Stimulated activated CD4-positive, alpha-beta T cell treated with anti-CD3 and anti-CD28 coated beads, Interleukin-15, amount 100 ng/mL, for 24 hours (primary cell): ENCODE measurements around the gene HMGN1.
"Not testable (repeated sequence)": the region's sequence is repeated elsewhere in the genome, so short reads cannot be mapped to it uniquely, and the experiment has no call there.

Experiments
- DNase-seq: peaks from one replicate; pipeline ENCODE4 v3.0.0-alpha.2; 2020

HMGN1 gene, protein sequence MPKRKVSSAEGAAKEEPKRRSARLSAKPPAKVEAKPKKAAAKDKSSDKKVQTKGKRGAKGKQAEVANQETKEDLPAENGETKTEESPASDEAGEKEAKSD

DNA sequence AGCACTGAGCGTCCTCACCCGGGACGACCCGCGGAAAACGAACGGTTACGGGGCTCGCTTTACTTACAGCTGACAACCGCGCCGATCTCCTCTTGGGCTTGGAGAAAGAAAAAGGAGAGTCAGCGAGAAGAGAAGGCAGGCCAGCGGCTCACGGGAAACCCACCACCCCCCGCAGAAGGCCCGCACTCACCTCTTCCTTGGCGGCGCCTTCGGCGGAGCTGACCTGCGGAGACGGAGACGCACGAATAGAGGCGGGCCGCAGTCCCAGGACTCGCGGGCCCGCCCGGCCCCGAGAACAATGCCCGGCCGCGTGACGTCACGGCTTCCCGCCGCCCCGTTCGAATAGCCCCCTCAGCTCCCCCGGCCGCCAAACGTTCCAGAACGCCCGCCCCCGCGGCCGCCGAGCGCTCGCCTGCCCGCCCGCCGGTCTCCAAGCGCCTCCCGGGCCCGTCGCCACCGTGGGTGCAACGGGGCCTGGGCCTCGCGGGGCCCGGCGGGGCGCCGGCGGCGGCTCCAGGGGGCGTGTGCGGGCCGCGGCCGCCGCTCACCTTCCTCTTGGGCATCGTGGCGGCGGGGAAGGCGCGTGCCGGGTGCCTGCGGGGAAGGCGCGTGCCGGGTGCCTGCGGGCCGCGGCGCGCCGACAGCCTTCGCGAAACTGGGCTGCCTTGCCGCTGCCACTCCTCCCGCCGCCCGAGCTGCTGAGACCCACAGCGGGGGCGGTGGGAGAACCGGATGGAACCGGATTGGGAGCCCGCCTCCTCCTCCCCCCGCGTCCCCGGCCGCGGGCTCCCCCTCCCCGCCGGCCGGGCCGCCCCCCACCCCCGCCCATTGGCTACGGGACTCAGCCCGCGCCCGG, at the start of gene HMGN1:
TSS of gene HMGN1 (minus strand) at position 734 of the 856 bp plus-strand sequence. CDS start at position 563, 171 bp downstream.
- DNase-seq, result peak; percentile 95

- no peak for DNase-seq
These were observed 48.9 kb upstream of the HMGN1 start for GRCh38 chr21:39397646-39398385.

DNA sequence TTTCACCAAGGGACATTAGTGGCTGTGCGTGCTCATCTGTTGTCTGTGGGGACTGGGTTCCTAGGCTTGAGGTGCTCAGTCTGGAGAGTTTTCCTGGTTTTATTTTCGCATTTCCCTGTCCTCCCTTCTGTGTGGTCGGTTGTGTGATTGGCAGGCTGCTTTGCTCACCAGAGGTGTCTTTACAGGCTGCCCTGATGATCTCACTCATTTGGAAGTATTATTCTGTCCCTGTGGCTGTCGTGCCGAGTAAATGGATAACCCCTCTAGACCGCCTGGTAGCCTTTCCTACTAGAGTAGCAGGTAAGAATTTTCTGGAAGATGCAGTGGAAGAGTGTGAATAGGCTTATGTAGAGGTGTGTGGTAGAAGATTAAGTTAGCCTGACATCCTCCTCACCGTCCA, 44.1 kb upstream of the HMGN1 start:
- no peak for DNase-seq

DNA sequence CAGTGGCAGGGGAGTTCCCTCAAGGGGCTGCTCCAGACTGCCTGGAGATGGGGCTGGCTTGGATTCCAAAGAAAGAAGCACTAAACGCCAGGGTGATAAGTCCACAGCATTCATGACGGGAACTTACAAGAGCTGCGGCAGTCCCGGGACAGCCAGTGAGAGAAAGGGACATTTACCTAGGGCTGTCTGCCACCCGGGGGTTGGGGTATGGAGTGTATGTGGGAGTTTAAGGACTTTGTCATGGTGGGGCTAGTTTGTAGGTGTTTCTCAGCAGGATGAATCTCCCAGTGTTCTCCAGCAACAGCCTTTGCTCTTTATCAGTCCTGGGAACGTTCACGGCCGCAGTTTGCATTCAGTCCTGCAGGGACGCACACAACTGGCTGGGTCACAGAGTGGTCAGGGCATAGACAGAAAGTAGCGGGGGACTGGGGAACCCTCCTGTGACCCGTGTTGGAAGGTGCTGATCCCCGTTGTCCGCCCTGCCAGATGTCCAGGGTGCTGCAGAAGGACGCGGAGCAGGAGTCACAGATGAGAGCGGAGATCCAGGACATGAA, 41.4 kb upstream of the HMGN1 start:
- DNase-seq, result no peak

GRCh38 chr21:39388811-39389155, 39.9 kb upstream of the HMGN1 start:
- DNase-seq, result no peak

DNA sequence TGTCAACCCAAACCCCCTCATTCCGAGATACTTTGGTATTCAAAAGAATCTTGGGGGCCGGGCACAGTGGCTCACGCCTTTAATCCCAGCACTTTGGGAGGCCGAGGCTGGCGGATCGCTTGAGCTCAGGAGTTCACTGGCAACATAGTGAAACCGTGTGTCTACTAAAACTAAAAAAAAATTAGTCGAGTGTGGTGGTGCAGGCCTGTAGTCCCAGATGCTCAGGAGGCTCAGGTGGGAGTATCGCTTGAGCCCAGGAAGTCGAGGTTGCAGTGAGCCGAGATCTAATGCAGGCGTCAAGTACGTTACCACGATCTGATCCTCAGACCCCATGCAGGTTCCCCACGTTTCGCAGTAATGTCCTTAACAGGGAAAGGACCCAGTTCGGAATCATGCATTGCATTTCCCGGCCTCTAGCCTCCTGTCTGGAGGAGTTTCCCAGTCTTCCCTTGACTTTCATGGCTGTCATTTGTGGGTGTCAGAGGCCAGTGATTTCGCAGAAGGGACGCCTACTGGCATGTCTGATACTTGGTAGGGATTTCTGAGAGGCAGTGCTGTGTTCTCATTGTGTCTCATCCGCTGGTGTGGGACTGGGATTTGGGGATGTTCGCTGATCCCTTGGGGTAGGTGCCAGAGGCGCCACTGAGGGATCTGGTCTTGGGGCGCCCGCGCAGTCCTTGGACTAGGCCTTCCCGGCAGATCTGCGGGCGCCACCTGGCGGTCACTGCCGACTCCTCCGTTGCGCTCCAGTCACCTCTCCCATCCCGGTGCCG, 39.3 kb upstream of the HMGN1 start:
- peak; percentile 94 for DNase-seq

GRCh38 chr21:39387461-39388037, 38.7 kb upstream of the HMGN1 start:
- DNase-seq, result peak; percentile 94

GRCh38 chr21:39386899-39387298, 38.0 kb upstream of the HMGN1 start:
- no peak for DNase-seq

DNA sequence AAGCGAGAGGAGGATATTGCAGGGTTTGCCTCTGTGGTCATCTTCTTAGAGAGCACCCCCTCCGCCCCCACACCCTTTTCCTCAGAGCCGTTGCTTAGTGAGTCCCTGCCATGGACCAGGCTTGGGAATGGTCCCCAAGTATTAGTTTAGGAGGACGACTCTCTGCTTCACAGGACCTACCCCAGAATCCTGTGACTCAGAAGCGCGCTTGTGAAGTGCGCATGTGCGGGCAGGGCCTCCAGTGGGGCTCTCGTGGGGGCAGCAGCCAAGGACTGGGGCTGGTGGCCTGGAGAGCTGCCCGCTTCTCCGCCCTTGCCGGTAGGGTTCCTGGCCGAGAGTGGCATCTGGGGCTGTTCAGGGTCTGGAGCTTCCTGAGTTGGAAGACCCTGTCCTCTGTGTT, 37.3 kb upstream of the HMGN1 start:
- DNase-seq, result peak; percentile 28

GRCh38 chr21:39385299-39386145, 36.6 kb upstream of the HMGN1 start:
- DNase-seq, result peak; percentile 81

GRCh38 chr21:39384674-39385298, 35.9 kb upstream of the HMGN1 start:
- no peak for DNase-seq

GRCh38 chr21:39382096-39382495, 33.2 kb upstream of the HMGN1 start:
- not testable (repeated sequence) for DNase-seq

DNA sequence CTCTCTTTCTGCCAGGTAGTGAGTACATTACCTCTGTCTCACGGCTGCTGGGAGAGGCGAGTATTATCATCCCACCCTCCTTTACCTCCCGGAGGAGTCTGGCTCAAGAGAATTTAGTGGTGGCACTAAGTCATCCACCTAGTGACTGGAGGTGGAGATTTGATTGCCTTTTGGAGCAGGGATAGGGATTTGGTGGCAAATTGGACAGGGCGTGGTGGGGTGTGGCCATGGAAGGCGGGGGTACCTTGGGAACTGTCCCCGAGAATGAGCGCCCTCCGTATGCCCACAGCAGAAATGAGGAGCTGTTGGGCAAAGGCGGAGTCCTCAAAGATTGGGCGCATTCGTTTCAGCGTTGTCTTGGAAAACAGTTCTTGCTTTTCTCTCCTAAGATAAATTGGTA, 32.1 kb upstream of the HMGN1 start:
- no peak for DNase-seq

DNA sequence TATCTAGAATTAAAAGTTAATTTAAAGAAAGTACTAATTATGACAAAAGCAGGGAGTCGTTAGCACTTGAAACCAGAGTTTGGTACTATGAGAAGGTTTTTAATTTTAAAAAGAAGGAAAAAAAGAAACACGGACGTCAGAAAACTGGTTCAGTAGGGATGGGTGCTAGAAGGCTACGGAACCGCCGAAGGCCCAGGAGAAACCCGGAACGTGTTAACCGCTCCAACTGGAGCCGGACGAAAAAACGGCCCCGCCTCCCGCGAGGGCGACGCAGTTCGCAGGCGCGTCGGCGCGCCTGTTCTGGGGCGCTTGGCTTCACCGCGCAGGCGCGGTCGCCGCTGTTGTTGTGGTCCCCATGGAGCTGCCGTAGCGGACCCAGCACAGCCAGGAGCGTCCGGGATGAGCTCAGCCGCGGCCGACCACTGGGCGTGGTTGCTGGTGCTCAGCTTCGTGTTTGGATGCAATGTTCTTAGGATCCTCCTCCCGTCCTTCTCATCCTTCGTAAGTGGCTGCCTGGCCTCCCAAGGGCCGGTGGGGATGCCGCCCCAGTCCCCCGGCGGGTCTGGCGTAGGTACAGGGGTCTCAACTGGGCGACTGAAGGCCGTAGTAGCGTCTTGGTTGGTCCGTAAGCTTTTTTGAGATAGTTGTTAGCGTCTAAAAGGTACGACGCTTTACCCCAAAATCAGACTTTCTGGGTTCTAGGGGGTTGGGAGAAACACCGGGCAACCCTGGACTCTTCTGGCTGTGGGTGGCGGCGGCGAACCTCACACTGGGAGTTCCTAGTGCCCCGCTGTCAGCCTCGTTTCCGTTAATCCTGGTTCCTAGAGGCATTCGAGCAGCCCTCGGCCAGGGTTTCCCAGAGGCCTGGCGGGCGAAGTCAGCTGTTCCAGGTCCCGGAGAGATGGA, 31.4 kb upstream of the HMGN1 start:
- DNase-seq, result peak; percentile 95

GRCh38 chr21:39377444-39378050, 28.7 kb upstream of the HMGN1 start:
- DNase-seq, result no peak

DNA sequence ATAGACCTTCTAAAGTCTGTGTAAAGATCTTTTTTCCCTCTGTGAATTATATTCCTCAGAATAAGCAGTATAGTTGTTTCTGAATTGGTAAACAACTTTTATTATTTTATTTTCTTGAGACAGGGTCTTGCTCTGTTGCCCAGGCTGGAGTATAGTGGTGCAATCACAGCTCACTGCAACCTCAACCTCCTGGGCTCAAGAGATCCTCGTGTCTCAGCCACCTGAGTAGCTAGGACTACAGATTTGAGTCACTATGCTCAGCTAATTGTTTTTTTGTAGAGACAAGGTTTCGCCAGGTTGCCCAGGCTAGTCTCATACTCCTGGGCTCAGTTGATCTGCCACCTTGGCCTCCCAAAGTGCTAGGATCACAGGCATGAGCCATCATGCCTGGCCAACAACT, 26.6 kb upstream of the HMGN1 start:
- no peak for DNase-seq

- no peak for DNase-seq
These were observed 25.2 kb upstream of the HMGN1 start for GRCh38 chr21:39374046-39374445.

DNA sequence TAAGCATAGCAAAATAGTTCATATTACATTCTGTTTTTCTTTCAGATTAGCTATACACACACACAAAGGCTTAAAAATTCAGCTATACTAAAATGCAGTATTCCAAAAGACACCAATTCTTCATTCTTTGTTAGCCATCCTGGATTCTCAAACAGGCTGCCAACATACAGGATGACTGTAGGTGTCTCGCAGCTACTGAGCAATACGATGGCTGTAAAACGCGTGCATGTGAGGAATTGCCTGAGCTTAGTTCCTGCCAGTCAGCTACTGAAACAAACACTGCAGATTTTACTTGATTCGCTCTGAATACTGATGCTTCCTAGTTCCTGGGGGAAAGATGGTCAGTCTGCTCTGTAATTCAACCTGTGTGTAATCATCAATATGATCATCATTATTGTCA, 24.7 kb upstream of the HMGN1 start:
- no peak for DNase-seq

DNA sequence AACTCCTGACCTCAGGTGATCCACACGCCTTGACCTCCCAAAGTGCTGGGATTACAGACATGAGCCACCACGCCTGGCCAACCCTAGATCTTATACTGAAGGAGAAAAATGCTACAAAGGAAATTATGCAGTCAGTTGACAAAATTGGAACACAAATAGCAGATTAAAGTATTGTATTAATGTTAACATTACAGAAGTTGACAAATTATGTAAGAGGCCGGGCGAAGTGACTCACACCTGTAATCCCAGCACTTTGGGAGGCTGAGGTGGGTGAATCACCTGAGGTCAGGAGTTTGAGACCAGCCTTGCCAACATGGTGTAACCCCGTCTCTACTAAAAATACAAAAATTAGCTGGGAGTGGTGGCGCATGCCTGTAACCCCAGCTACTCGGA, 21.0 kb upstream of the HMGN1 start:
- not testable (repeated sequence) for DNase-seq

GRCh38 chr21:39367783-39368182, 18.9 kb upstream of the HMGN1 start:
- DNase-seq, result no peak
